HepG2 (cell line): Measurements from ENCODE around the gene DNLZ. TPM values are rescaled to one million over a fixed set of nuclear protein-coding genes. Genes with fewer than 3 reads are reported as not detected.

Experiments used
- E2F1 ChIP-seq: sonication (generic); formaldehyde crosslinking; IDR thresholded peaks from 2 replicates; pipeline ENCODE4 v1.5.0; 2020; ENCODE audit warnings: missing genetic modification reagents
- FOXO4 ChIP-seq: sonication (generic); formaldehyde crosslinking; conservative IDR thresholded peaks from 2 replicates; pipeline ENCODE4 v1.8.1; 2023; ENCODE audit warnings: missing genetic modification reagents
- GZF1 ChIP-seq: sonication (generic); formaldehyde crosslinking; IDR thresholded peaks from 2 replicates; pipeline ENCODE4 v1.5.1; 2020; ENCODE audit warnings: mild to moderate bottlenecking, missing genetic modification reagents
- IRF2 ChIP-seq: IDR thresholded peaks from 2 replicates; pipeline ENCODE4 v1.6.1; 2018; ENCODE audit warnings: missing genetic modification reagents, missing compliant biosample characterization
- KAT8 ChIP-seq: IDR thresholded peaks from 2 replicates; pipeline ENCODE4 v1.6.1; 2016; ENCODE audit warnings: missing genetic modification reagents, missing compliant biosample characterization
- LCORL ChIP-seq, 2 experiments: fragments of 450-650 bp in 1 of 2; sonication (generic) in 1 of 2; formaldehyde crosslinking in 1 of 2; IDR thresholded peaks; 2 replicates each; pipeline versions ENCODE4 v1.5.0 to v1.6.1; 2017 to 2020; ENCODE audit warnings: antibody characterized with exemption in 1 of 2, missing genetic modification reagents in 1 of 2
- NFE2L1 ChIP-seq: sonication (generic); formaldehyde crosslinking; IDR thresholded peaks from 2 replicates; pipeline ENCODE4 v1.4.0; 2020; ENCODE audit warnings: missing genetic modification reagents, mild to moderate bottlenecking, borderline replicate concordance
- NPAS2 ChIP-seq: sonication (generic); formaldehyde crosslinking; IDR thresholded peaks from 2 replicates; pipeline ENCODE4 v1.8.0; 2022; ENCODE audit warnings: mild to moderate bottlenecking, missing genetic modification reagents, borderline replicate concordance
- SRY ChIP-seq: sonication (generic); formaldehyde crosslinking; IDR thresholded peaks from 2 replicates; pipeline ENCODE4 v1.8.0; 2022; ENCODE audit warnings: mild to moderate bottlenecking, missing genetic modification reagents
- UBTF ChIP-seq: sonication (generic); formaldehyde crosslinking; IDR thresholded peaks from 2 replicates; pipeline ENCODE4 v1.4.0; 2020; ENCODE audit warnings: mild to moderate bottlenecking, missing genetic modification reagents
- ZNF414 ChIP-seq: sonication (generic); formaldehyde crosslinking; IDR thresholded peaks from 2 replicates; pipeline ENCODE4 v1.5.0; 2020; ENCODE audit warnings: missing genetic modification reagents
- ZNF432 ChIP-seq: sonication (generic); formaldehyde crosslinking; IDR thresholded peaks from 2 replicates; pipeline ENCODE4 v1.5.0; 2020; ENCODE audit warnings: missing genetic modification reagents, mild to moderate bottlenecking, borderline replicate concordance
- ZNF772 ChIP-seq: sonication (generic); formaldehyde crosslinking; IDR thresholded peaks from 2 replicates; pipeline ENCODE4 v1.5.0; 2020; ENCODE audit warnings: mild to moderate bottlenecking, missing genetic modification reagents
- polyA plus RNA-seq, 8 experiments: library from polyadenylated mRNA; depleted of rRNA in 3 of 8; stranded (reverse) in 7 of 8; unstranded in 1 of 8; fragments of >200 nt; fragmentation: Illumina TruSeq in 4 of 8; extraction: Trizol in 4 of 8; gene quantifications; 2 replicates each; pipeline versions ENCODE4 v1.2.1 to v1.2.3, GENCODE V29; 2011 to 2016; ENCODE audit warnings: low read depth in 4 of 8, missing spikeins in 1 of 8, mixed read lengths in 1 of 8; ENCODE audit not compliant: insufficient read depth in 1 of 8
- total RNA-seq, 5 experiments: library from RNA; depleted of rRNA; stranded (reverse); fragments of >200 nt; fragmentation: Illumina TruSeq; extraction: Trizol; gene quantifications; 2 replicates each; pipeline ENCODE4 v1.2.3, GENCODE V29; 2016; ENCODE audit warnings: low read depth in 1 of 5
- TF ChIP-seq, protein P1 (sequence below): sonication (generic); formaldehyde crosslinking; IDR thresholded peaks from 2 replicates; pipeline ENCODE4 v1.5.1; 2020; ENCODE audit warnings: mild to moderate bottlenecking, missing genetic modification reagents, moderate library complexity
- TF ChIP-seq, protein P2 (sequence below): sonication (generic); formaldehyde crosslinking; conservative IDR thresholded peaks from 2 replicates; pipeline ENCODE4 v1.8.0; 2022; ENCODE audit warnings: mild to moderate bottlenecking, moderate library complexity, missing genetic modification reagents
- TF ChIP-seq, protein P3 (sequence below): sonication (generic); formaldehyde crosslinking; IDR thresholded peaks from 2 replicates; pipeline ENCODE4 v1.8.0; 2022; ENCODE audit warnings: missing genetic modification reagents, mild to moderate bottlenecking, borderline replicate concordance

Gene DNLZ
- total and polyA plus RNA-seq, 2 of the 13 experiments (the other 11 are each of a cell fraction or from before 2014, with no cell fraction given) = 3.4 to 8.0 TPM

- TF ChIP-seq ZNF432 (CRISPR knock-in tag) (no peak), ZNF414 (CRISPR knock-in tag) (no peak), FOXO4 (no peak), ZNF772 (CRISPR knock-in tag) (peak; percentile 2; the same call in 1 of the 2 replicates), GZF1 (CRISPR knock-in tag) (no peak), UBTF (CRISPR knock-in tag) (peak; percentile 6; the same call in 1 of the 2 replicates), NFE2L1 (CRISPR knock-in tag) (no peak), NPAS2 (CRISPR knock-in tag) (no peak), IRF2 (0 out of 2 replicates have a peak, but pooled peaks have one; percentile 3), KAT8 (CRISPR knock-in tag) (no peak), SRY (CRISPR knock-in tag) (no peak), E2F1 (CRISPR knock-in tag) (no peak), LCORL (IDR thresholded peaks at IDR 0.05) (no peak), LCORL (CRISPR knock-in tag; IDR thresholded peaks at IDR 0.05) (0 out of 2 replicates have a peak, but pooled peaks have one; percentile 1)
- TF ChIP-seq, protein P1, sequence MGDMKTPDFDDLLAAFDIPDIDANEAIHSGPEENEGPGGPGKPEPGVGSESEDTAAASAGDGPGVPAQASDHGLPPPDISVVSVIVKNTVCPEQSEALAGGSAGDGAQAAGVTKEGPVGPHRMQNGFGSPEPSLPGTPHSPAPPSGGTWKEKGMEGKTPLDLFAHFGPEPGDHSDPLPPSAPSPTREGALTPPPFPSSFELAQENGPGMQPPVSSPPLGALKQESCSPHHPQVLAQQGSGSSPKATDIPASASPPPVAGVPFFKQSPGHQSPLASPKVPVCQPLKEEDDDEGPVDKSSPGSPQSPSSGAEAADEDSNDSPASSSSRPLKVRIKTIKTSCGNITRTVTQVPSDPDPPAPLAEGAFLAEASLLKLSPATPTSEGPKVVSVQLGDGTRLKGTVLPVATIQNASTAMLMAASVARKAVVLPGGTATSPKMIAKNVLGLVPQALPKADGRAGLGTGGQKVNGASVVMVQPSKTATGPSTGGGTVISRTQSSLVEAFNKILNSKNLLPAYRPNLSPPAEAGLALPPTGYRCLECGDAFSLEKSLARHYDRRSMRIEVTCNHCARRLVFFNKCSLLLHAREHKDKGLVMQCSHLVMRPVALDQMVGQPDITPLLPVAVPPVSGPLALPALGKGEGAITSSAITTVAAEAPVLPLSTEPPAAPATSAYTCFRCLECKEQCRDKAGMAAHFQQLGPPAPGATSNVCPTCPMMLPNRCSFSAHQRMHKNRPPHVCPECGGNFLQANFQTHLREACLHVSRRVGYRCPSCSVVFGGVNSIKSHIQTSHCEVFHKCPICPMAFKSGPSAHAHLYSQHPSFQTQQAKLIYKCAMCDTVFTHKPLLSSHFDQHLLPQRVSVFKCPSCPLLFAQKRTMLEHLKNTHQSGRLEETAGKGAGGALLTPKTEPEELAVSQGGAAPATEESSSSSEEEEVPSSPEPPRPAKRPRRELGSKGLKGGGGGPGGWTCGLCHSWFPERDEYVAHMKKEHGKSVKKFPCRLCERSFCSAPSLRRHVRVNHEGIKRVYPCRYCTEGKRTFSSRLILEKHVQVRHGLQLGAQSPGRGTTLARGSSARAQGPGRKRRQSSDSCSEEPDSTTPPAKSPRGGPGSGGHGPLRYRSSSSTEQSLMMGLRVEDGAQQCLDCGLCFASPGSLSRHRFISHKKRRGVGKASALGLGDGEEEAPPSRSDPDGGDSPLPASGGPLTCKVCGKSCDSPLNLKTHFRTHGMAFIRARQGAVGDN (CRISPR knock-in tag) = peak; percentile 2; the same call in 1 of the 2 replicates
- TF ChIP-seq, protein P2, sequence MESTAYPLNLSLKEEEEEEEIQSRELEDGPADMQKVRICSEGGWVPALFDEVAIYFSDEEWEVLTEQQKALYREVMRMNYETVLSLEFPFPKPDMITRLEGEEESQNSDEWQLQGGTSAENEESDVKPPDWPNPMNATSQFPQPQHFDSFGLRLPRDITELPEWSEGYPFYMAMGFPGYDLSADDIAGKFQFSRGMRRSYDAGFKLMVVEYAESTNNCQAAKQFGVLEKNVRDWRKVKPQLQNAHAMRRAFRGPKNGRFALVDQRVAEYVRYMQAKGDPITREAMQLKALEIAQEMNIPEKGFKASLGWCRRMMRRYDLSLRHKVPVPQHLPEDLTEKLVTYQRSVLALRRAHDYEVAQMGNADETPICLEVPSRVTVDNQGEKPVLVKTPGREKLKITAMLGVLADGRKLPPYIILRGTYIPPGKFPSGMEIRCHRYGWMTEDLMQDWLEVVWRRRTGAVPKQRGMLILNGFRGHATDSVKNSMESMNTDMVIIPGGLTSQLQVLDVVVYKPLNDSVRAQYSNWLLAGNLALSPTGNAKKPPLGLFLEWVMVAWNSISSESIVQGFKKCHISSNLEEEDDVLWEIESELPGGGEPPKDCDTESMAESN (CRISPR knock-in tag) = no peak; the same call in 1 of the 2 replicates
- TF ChIP-seq, protein P3, sequence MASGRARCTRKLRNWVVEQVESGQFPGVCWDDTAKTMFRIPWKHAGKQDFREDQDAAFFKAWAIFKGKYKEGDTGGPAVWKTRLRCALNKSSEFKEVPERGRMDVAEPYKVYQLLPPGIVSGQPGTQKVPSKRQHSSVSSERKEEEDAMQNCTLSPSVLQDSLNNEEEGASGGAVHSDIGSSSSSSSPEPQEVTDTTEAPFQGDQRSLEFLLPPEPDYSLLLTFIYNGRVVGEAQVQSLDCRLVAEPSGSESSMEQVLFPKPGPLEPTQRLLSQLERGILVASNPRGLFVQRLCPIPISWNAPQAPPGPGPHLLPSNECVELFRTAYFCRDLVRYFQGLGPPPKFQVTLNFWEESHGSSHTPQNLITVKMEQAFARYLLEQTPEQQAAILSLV (CRISPR knock-in tag) = no peak
Observed at GRCh38 chr9:136346157-136346481, 17.4 kb downstream of the DNLZ start (continued).
